AML-193 (cell line): ENCODE data around the gene PRELID2.
A peak's percentile ranks its signal among the peaks of the same experiment; 100 is the strongest.
"Not testable (repeated sequence)": the region's sequence is repeated elsewhere in the genome, so short reads cannot be mapped to it uniquely, and the experiment has no call there.

Source experiments
- DNase-seq, 2 experiments: peaks; one replicate each; lab custom pipeline; 2025; lab: John Stamatoyannopoulos, UW

PRELID2 gene

GRCh38 chr5:145743396-145744061 is 91.6 kb downstream of the PRELID2 start:
- DNase-seq = no peak

- peak; percentile 33 to 50 for DNase-seq
Observed at GRCh38 chr5:145739843-145740242, 95.3 kb downstream of the PRELID2 start.

GRCh38 chr5:145738227-145738626 is 96.9 kb downstream of the PRELID2 start:
- DNase-seq = no peak

- DNase-seq = no peak
Observed at GRCh38 chr5:145737578-145737977, 97.6 kb downstream of the PRELID2 start.

- DNase-seq = not testable (repeated sequence)
Observed at GRCh38 chr5:145729956-145730355, 105.2 kb downstream of the PRELID2 start.

GRCh38 chr5:145723516-145723915 is 111.6 kb downstream of the PRELID2 start:
- DNase-seq = no peak

GRCh38 chr5:145718956-145719355 is 116.2 kb downstream of the PRELID2 start:
- DNase-seq = no peak

- DNase-seq = no peak
Observed at GRCh38 chr5:145715412-145715811, 119.7 kb downstream of the PRELID2 start.

GRCh38 chr5:145712245-145712644 is 122.9 kb downstream of the PRELID2 start:
- DNase-seq = no peak

GRCh38 chr5:145711417-145711816 is 123.7 kb downstream of the PRELID2 start:
- no peak for DNase-seq
